Omental fat pad (tissue), 4 donors: ENCODE measurements around the gene HMCN1. TPM values are rescaled to one million over a fixed set of nuclear protein-coding genes. Genes with fewer than 3 reads are reported as not detected.

Experiments used
- ATAC-seq: fragments of 150-250 bp; one replicate; pipeline ENCODE4 v1.9.1; 2016; ENCODE audit warnings: mild to moderate bottlenecking, moderate library complexity; ENCODE audit not compliant: low FRiP score
- DNase-seq: peaks from one replicate; pipeline ENCODE4 v3.0.0-alpha.2; 2019; ENCODE audit warnings: low spot score
- total RNA-seq, 4 donors: library from RNA; depleted of rRNA; stranded (reverse); fragments of >200 nt; gene quantifications; one replicate each; pipeline ENCODE4 v1.1.0, GENCODE V29; 2016
- TF ChIP-seq, protein P1 (sequence below), 3 donors: fragments of 450-650 bp; IDR thresholded peaks; one replicate each; pipeline ENCODE4 v1.5.1; 2016 to 2017; ENCODE audit warnings: antibody characterized with exemption in 3 of 3, mild to moderate bottlenecking in 3 of 3, moderate library complexity in 2 of 3

HMCN1 gene
- total RNA-seq, 4 donors from 2014 or later = 5.2 to 45.9 (median 12.7) TPM

DNA sequence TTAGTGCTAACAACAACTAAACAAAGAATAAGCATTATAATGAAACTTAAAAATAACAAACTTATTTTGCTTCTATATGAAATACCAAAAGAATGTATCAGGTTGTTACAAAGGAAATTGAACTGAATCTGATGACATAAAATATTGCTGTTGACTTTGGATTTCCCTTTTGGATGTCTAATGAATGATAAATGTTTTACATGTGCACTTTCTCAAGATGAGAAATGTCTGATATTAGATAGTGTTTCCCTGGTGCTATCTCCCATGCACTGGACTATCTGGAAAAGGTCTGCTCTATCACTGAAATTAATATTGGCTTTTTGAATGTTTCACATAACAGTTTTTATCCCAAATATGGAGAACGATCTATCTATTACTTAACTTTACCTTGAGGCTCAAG, 179.9 kb downstream of the HMCN1 start:
- DNase-seq = no peak
- no peak for ATAC-seq
- TF ChIP-seq, protein P1, sequence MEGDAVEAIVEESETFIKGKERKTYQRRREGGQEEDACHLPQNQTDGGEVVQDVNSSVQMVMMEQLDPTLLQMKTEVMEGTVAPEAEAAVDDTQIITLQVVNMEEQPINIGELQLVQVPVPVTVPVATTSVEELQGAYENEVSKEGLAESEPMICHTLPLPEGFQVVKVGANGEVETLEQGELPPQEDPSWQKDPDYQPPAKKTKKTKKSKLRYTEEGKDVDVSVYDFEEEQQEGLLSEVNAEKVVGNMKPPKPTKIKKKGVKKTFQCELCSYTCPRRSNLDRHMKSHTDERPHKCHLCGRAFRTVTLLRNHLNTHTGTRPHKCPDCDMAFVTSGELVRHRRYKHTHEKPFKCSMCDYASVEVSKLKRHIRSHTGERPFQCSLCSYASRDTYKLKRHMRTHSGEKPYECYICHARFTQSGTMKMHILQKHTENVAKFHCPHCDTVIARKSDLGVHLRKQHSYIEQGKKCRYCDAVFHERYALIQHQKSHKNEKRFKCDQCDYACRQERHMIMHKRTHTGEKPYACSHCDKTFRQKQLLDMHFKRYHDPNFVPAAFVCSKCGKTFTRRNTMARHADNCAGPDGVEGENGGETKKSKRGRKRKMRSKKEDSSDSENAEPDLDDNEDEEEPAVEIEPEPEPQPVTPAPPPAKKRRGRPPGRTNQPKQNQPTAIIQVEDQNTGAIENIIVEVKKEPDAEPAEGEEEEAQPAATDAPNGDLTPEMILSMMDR (IDR thresholded peaks at IDR 0.05) = no peak

DNA sequence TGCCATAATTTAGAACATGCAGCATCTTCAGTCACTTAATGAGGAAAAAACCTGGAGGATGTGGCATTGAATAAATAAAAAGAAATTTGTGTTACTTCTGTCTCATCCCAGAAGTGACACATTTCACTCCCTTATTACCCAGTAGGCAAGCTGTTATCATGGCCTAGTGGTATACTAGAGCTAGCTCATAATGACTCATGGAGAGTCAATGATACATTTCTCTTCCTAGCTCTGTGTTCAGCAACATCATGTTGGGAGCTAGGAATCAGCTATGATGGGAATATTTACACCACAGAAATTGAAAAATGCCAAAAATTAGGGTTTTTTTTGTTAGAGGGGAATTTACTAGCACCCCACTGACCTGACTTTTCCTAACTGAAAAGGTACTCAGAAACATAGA, 182.7 kb downstream of the HMCN1 start:
- DNase-seq (no peak), ATAC-seq (no peak)
- TF ChIP-seq, protein P1 (IDR thresholded peaks at IDR 0.05) = no peak

DNA sequence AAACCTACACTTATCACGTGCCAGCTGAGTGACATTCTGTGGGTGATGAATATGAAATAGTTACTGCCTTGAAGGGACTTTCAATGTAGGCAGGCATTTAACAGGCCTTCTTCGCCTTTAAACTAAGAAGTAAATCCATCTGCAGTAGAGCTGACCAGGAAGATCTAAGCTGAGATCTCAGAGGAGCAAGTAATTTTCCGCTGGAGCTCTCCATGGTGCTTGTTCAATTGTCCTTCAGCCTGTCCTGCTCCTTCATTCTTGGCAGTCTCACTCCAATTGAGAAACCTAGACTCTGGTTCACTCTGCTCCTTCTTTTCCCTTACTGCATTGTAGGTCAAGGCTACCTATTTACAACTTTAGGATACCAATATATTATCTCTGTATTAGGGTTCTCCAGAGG, 183.5 kb downstream of the HMCN1 start:
- no peak for ATAC-seq
- TF ChIP-seq, protein P1 (IDR thresholded peaks at IDR 0.05) = no peak
- DNase-seq = no peak

DNA sequence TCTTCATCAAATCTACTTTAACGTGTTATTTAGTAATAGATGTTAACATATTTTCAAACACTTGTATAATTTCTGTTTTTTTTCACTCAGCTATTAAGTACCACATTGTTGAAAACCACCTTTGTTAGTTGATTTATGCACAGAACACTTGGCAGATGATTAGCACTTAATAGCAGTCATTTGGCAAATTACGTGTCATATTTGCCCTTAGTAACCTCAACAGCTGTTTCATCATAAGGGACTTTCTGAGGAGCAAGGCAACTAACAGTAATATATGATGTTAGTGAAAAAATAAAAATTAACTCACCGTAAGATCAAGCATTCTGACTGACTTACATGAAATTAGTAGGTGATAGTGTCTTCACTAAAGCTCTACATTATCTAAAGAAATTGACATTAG, 186.4 kb downstream of the HMCN1 start:
- TF ChIP-seq, protein P1 (IDR thresholded peaks at IDR 0.05) = no peak
- ATAC-seq (no peak), DNase-seq (no peak)

DNA sequence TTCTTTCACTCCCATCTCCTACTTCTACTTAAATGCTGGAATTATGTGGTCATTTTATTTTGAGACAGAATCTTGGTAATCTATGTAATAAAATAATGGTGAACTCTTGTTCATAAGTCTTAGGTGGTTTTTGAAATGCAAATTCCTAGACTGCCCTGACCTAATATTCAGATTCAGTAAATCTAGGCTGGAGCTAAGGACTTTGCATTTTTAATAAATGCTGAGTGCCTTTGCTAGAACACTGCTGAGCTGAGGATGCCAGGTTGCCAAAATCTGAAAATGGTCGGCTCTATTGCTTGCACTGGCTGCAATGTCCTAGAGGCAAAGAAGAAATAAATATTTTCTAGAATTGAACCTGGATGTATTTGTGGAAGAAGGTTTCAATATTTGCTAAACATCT, 187.4 kb downstream of the HMCN1 start:
- DNase-seq = no peak
- no peak for ATAC-seq
- TF ChIP-seq, protein P1 (IDR thresholded peaks at IDR 0.05) = no peak

DNA sequence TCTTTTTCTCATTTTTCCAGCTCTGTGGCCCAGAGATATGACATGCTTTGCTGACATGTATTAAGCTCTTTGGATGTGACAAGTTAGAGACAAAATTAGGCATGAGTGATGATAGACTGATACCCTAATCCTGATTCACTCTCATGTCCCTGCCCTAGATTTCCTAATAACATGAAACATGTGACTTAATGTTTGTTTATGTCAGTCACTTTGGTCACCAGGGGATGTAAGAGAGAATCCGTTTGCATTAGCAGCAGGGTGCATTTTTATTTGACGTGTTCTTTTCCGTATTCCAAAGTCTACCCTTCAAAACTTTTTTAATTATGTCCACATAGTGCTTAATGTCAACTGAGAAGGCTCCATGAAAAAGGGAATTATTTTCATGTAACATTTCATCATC, 192.4 kb downstream of the HMCN1 start:
- DNase-seq = no peak
- ATAC-seq = no peak

DNA sequence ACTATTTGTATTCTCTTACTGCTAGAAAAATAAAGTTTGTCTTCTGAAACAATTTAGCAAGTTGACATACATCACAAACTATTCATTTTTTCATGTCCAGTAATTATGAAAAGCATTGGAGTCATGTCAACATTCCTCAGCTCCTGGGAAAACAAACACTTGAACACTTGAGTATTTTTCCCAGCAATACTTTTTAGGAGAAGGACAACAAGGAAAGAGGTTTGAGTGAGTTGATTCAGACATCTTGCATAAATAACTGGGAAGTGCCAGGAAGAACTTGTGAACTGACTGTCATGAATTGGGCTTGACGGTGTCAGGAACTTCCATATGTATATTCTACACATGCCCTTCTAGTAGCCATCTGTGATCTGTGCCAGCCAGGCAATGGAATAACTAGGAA, 195.6 kb downstream of the HMCN1 start:
- ATAC-seq (no peak), DNase-seq (no peak)
- TF ChIP-seq, protein P1 (IDR thresholded peaks at IDR 0.05) = no peak

More for the DNA sequence above, 192.4 kb downstream of the HMCN1 start:
- TF ChIP-seq, protein P1 (IDR thresholded peaks at IDR 0.05) = no peak
